ENCODE results near the gene ZSCAN18. TPM values are rescaled to one million over a fixed set of nuclear protein-coding genes. Genes with fewer than 3 reads are reported as not detected.

Gene ZSCAN18
- total RNA-seq, 1 experiment from 2014 or later: 0.12 TPM

- no peak overlapping the region for H3K4me2 ChIP-seq (ENCODE audit: low read length)
- intact Hi-C loops (cut with micrococcal nuclease): no loop called here
- H3K9ac ChIP-seq (ENCODE audit: low read length): no peak overlapping the region
- no peaks in the 10 kb centered on the region for H3K9me2 ChIP-seq (ENCODE audit: insufficient read depth)
- H3K4me1 ChIP-seq (ENCODE audit: control insufficient read depth in 1 of 2, insufficient read depth in 2 of 2, low read length in 2 of 2): no peaks in the 10 kb centered on the region
- ATAC-seq: no peak
- TF ChIP-seq JUND (IDR thresholded peaks at IDR 0.05) (no peak), YY1 (IDR thresholded peaks at IDR 0.05; ENCODE audit: extremely low read depth, insufficient replicate concordance, low read depth, low read length) (no peak), POLR2A (IDR thresholded peaks at IDR 0.05; ENCODE audit: borderline replicate concordance, extremely low read depth, insufficient read depth, insufficient read length) (no peak), ELF1 (IDR thresholded peaks at IDR 0.05; ENCODE audit: borderline replicate concordance, low read depth) (no peak), ZNF274 (IDR thresholded peaks at IDR 0.05; ENCODE audit: low read depth, low read length) (no peak), SP1 (IDR thresholded peaks at IDR 0.05; ENCODE audit: low read depth) (no peak), POLR2AphosphoS5 (IDR thresholded peaks at IDR 0.05; ENCODE audit: low read depth, low read length) (no peak), EGR1 (IDR thresholded peaks at IDR 0.05; ENCODE audit: low read depth) (no peak), FOSL1 (IDR thresholded peaks at IDR 0.05; ENCODE audit: low read depth) (no peak), CTCF (IDR thresholded peaks at IDR 0.05 in 2 of 3, conservative IDR thresholded peaks at IDR 0.05 in 1 of 3; ENCODE audit: borderline replicate concordance in 1 of 3, insufficient read depth in 1 of 3, low read depth in 2 of 3, low read length in 2 of 3) (no peak), ZFX (IDR thresholded peaks at IDR 0.05) (no peak), CEBPB (IDR thresholded peaks at IDR 0.05; ENCODE audit: low read depth) (no peak), EZH2phosphoT487 (IDR thresholded peaks at IDR 0.05; ENCODE audit: borderline replicate concordance) (no peak)
- TF ChIP-seq, protein P1, sequence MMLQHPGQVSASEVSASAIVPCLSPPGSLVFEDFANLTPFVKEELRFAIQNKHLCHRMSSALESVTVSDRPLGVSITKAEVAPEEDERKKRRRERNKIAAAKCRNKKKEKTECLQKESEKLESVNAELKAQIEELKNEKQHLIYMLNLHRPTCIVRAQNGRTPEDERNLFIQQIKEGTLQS (IDR thresholded peaks at IDR 0.05): no peak
- CTCF ChIA-PET: no interaction called here
- no peak overlapping the region for H2AFZ ChIP-seq (ENCODE audit: low read depth, low read length, poor library complexity, severe bottlenecking)
- peaks cover 0 to 10% of the 10 kb centered on the region in 2 experiments; a peak in 2 of 4 replicates for H3K9me3 ChIP-seq (ENCODE audit: control insufficient read depth in 1 of 2, insufficient read depth in 1 of 2, low read depth in 1 of 2, low read length in 2 of 2)
- POLR2A ChIA-PET: no interaction called here
- RAD21 ChIA-PET (ENCODE audit: low non-redundant PET in 1 of 2, low total read pairs in 2 of 2, uncharacterized antibody in 2 of 2, unreplicated experiment in 2 of 2): no interaction called here
- no TSS peak for BruUV-seq (replicated peaks)
- H3K4me3 ChIP-seq (replicated peaks in 1 of 2; ENCODE audit: low read depth in 1 of 2, low read length in 2 of 2): no peak overlapping the region
- H4K20me1 ChIP-seq (ENCODE audit: insufficient read depth): no peaks in the 10 kb centered on the region
- no peak overlapping the region for H3K27ac ChIP-seq (ENCODE audit: low read depth, low read length)
- no peaks in the 10 kb centered on the region for H3K27me3 ChIP-seq (ENCODE audit: insufficient read depth, low read length)
- no peak for DNase-seq (ENCODE audit: low read depth, low spot score)
- no peaks in the 10 kb centered on the region for H3K36me3 ChIP-seq (ENCODE audit: control insufficient read depth in 1 of 2, insufficient read depth in 2 of 2, low read length in 2 of 2)
- H3K79me2 ChIP-seq (ENCODE audit: insufficient read depth, low read length): no peaks in the 10 kb centered on the region
These were observed 62.2 kb downstream of the ZSCAN18 start for GRCh38 chr19:58035863-58036262.

All from HCT116 (cell line).